K562 (cell line): ENCODE results near the gene PFDN2. TPM values are rescaled to one million over a fixed set of nuclear protein-coding genes. Genes with fewer than 3 reads are reported as not detected.

Experiments used
- ATAC-seq: fragments of 200-7000 bp; cut with Tn5 transposase; 3 replicates; pipeline ENCODE4 v1.9.1; 2020; ENCODE audit warnings: moderate library complexity
- BruUV-seq: library from RNA; stranded (reverse); fragments of 400-500 nt; replicated peaks from 2 replicates; lab custom pipeline; 2021; lab: Mats Ljungman, UMichigan
- CTCF ChIA-PET: fragments of 300-600 bp; formaldehyde crosslinking; extraction: SDS; loops from one replicate; lab custom pipeline; 2021; ENCODE audit warnings: low intra/inter-chr PET ratio; lab: Yijun Ruan, JAX
- POLR2A ChIA-PET: fragments of 300-600, 350-650 bp; sonication (Branson Sonifier 250); formaldehyde crosslinking; extraction: SDS; loops from one replicate; lab custom pipeline; 2021; ENCODE audit warnings: antibody characterized with exemption, inconsistent platforms; lab: Yijun Ruan, JAX
- DNase-seq, 4 experiments: peaks; one replicate each; pipeline versions ENCODE4 v3.0.0 to v3.0.0-alpha.2; 2011 to 2018; ENCODE audit warnings: low spot score in 3 of 4, mixed read lengths in 3 of 4; ENCODE audit errors: extremely low read depth in 1 of 4
- FAIRE-seq: peaks from 2 replicates; lab custom pipeline; 2011; peaks lifted over from hg19 to GRCh38; lab: Jason Lieb, UNC
- H2AFZ ChIP-seq: 2 replicates; pipeline ENCODE4 v1.6.0; 2011; ENCODE audit warnings: low read depth, low read length, control low read depth, inconsistent platforms
- H3K27ac ChIP-seq: fragments of 200-600 bp; 3 replicates; pipeline ENCODE4 v1.8.0; 2011; ENCODE audit warnings: low read depth, mild to moderate bottlenecking, control low read depth, inconsistent platforms, low read length, moderate library complexity, mixed read lengths; ENCODE audit errors: extremely low read depth
- H3K27me3 ChIP-seq, 2 experiments: fragments of 300-600 bp in 1 of 2; 2 replicates in 1 of 2; 3 replicates in 1 of 2; pipeline versions ENCODE4 v1.6.0 to v1.8.0; 2011; ENCODE audit warnings: inconsistent platforms in 2 of 2, low read length in 2 of 2, mild to moderate bottlenecking in 1 of 2, mixed read lengths in 1 of 2, moderate library complexity in 1 of 2; ENCODE audit not compliant: control insufficient read depth in 2 of 2, insufficient read depth in 2 of 2
- H3K36me3 ChIP-seq: fragments of 300-600 bp; 3 replicates; pipeline ENCODE4 v1.8.0; 2011; ENCODE audit warnings: mild to moderate bottlenecking, low read length, inconsistent platforms; ENCODE audit not compliant: control insufficient read depth, insufficient read depth
- H3K4me1 ChIP-seq, 2 experiments: fragments of 200-600 bp in 1 of 2; replicated peaks in 1 of 2; 2 replicates in 1 of 2; 3 replicates in 1 of 2; pipeline versions ENCODE4 v1.5.1 to v1.8.0; 2011; ENCODE audit warnings: inconsistent platforms in 2 of 2, low read length in 2 of 2, mild to moderate bottlenecking in 1 of 2, mixed read lengths in 1 of 2, moderate library complexity in 1 of 2; ENCODE audit not compliant: control insufficient read depth in 2 of 2, insufficient read depth in 2 of 2
- H3K4me2 ChIP-seq: 2 replicates; pipeline ENCODE4 v1.6.1; 2011; ENCODE audit warnings: low read length, control low read depth, inconsistent platforms, mixed read lengths; ENCODE audit not compliant: insufficient read depth
- H3K4me3 ChIP-seq: fragments of 200-600 bp; sonication (generic), shearing (Covaris generic); 2 replicates; pipeline ENCODE4 v1.5.1; 2016; ENCODE audit warnings: control low read depth, inconsistent platforms
- H3K79me2 ChIP-seq: fragments of 200-600 bp; 3 replicates; pipeline ENCODE4 v1.8.0; 2011; ENCODE audit warnings: low read length, inconsistent platforms; ENCODE audit not compliant: control insufficient read depth, insufficient read depth
- H3K9ac ChIP-seq, 2 experiments: 2 replicates each; pipeline versions ENCODE4 v1.6.0 to v1.6.1; 2011; ENCODE audit warnings: low read depth in 2 of 2, low read length in 2 of 2, control low read depth in 1 of 2, inconsistent platforms in 1 of 2, mild to moderate bottlenecking in 1 of 2, mixed read lengths in 1 of 2; ENCODE audit not compliant: insufficient read depth in 1 of 2
- H3K9me1 ChIP-seq: one replicate; pipeline ENCODE4 v1.6.0; 2011; ENCODE audit warnings: inconsistent platforms, mild to moderate bottlenecking, low read length, moderate library complexity; ENCODE audit not compliant: control insufficient read depth, insufficient read depth
- H3K9me3 ChIP-seq: replicated peaks from 2 replicates; pipeline ENCODE4 v1.5.1; 2011; ENCODE audit warnings: low read depth, low read length, inconsistent platforms; ENCODE audit not compliant: control insufficient read depth, insufficient read depth
- H4K20me1 ChIP-seq: replicated peaks from 2 replicates; pipeline ENCODE4 v1.6.1; 2011; ENCODE audit warnings: low read length, inconsistent platforms, mixed read lengths; ENCODE audit not compliant: control insufficient read depth, insufficient read depth
- FOSL1 ChIP-seq: fragments of 200-800 bp; sonication (Bioruptor generic); conservative IDR thresholded peaks from 2 replicates; pipeline ENCODE4 v1.6.1; 2016; ENCODE audit warnings: missing genetic modification characterization, missing compliant biosample characterization
- JUND ChIP-seq, 2 experiments: IDR thresholded peaks; 2 replicates in 1 of 2; 3 replicates in 1 of 2; pipeline ENCODE4 v1.6.1; 2011; ENCODE audit warnings: borderline replicate concordance in 2 of 2, low read depth in 2 of 2, low read length in 2 of 2, improper control_type of control experiment in 1 of 2, missing biosample characterization in 1 of 2, missing genetic modification characterization in 1 of 2, missing genetic modification reagents in 1 of 2
- KDM1A ChIP-seq, 2 experiments: fragments of 450-650 bp; IDR thresholded peaks; 2 replicates each; pipeline ENCODE4 v1.6.1; 2016; ENCODE audit warnings: mild to moderate bottlenecking in 2 of 2
- LARP7 ChIP-seq: fragments of 450-650 bp; IDR thresholded peaks from 2 replicates; pipeline ENCODE4 v1.6.1; 2016
- NRF1 ChIP-seq, 2 experiments: fragments of 450-650 bp; IDR thresholded peaks in 1 of 2; conservative IDR thresholded peaks in 1 of 2; 2 replicates each; pipeline ENCODE4 v1.6.1; 2014; ENCODE audit warnings: mild to moderate bottlenecking in 2 of 2
- PHF21A ChIP-seq: fragments of 450-650 bp; IDR thresholded peaks from 2 replicates; pipeline ENCODE4 v1.6.1; 2017; ENCODE audit warnings: low read depth, borderline replicate concordance
- RFX5 ChIP-seq: IDR thresholded peaks from 2 replicates; pipeline ENCODE4 v1.6.1; 2011; ENCODE audit warnings: low read depth, mild to moderate bottlenecking, improper control_type of control experiment, low read length
- SIN3B ChIP-seq: fragments of 450-650 bp; IDR thresholded peaks from 2 replicates; pipeline ENCODE4 v1.6.1; 2017; ENCODE audit warnings: low read depth, mild to moderate bottlenecking, moderate library complexity
- ZNF589 ChIP-seq: fragments of 200-800 bp; sonication (Bioruptor generic); IDR thresholded peaks from 2 replicates; pipeline ENCODE4 v1.6.1; 2016; ENCODE audit warnings: low read depth, missing genetic modification characterization, missing compliant biosample characterization
- WGBS: fragments of 100-300 bp; shearing (Covaris generic); methylation state at CpG from one replicate; pipeline ENCODE4 v1.1.6; 2016; ENCODE audit warnings: low coverage, mixed read lengths; ENCODE audit not compliant: insufficient coverage; ENCODE audit errors: missing lambda C conversion rate; 5-methylcytosine and 5-hydroxymethylcytosine counted together
- in situ Hi-C: fragments of 300-500 bp; cut with MboI; formaldehyde crosslinking; loops from 4 replicates; pipeline ENCODE4 v1.15.0; 2018; ENCODE audit warnings: inconsistent platforms, mixed read lengths
- intact Hi-C: fragments of 100-400 bp; cut with micrococcal nuclease; formaldehyde crosslinking; loops from 2 replicates; pipeline ENCODE4 v1.14.2; 2022
- polyA plus RNA-seq, 8 experiments: library from polyadenylated mRNA; depleted of rRNA in 4 of 8; stranded (reverse) in 5 of 8; unstranded in 3 of 8; fragments of >200 nt; fragmentation: Nextera tagmentation in 2 of 8; fragmentation: Illumina TruSeq in 1 of 8; extraction: Ambion mirVana in 2 of 8; extraction: Trizol in 1 of 8; gene quantifications; 2 replicates each; pipeline versions ENCODE4 v1.2.1 to v1.2.3, GENCODE V29; 2011 to 2014; ENCODE audit warnings: inconsistent platforms in 1 of 8, missing spikeins in 1 of 8
- total RNA-seq, 7 experiments: library from RNA; depleted of rRNA in 6 of 7; stranded (reverse); fragments of >200 nt in 6 of 7; fragmentation: Illumina TruSeq in 2 of 7; extraction: Trizol in 2 of 7; gene quantifications; 2 replicates each; pipeline versions ENCODE4 v1.2.1 to v1.2.3, GENCODE V29; 2011 to 2021; ENCODE audit warnings: low replicate concordance in 1 of 7
- TF ChIP-seq, protein P1 (sequence below), 2 experiments: fragments of 450-650 bp in 1 of 2; sonication (generic) in 1 of 2; formaldehyde crosslinking in 1 of 2; IDR thresholded peaks in 1 of 2; conservative IDR thresholded peaks in 1 of 2; 2 replicates each; pipeline versions ENCODE4 v1.6.1 to v1.8.1; 2016 to 2023; ENCODE audit warnings: mild to moderate bottlenecking in 2 of 2, moderate library complexity in 2 of 2, inconsistent platforms in 1 of 2, missing genetic modification reagents in 1 of 2
- TF ChIP-seq, protein P2 (sequence below): IDR thresholded peaks from 2 replicates; pipeline ENCODE4 v1.6.1; 2014; ENCODE audit warnings: antibody characterized with exemption

The PFDN2 gene
- total and polyA plus RNA-seq, 9 of the 15 experiments (the other 6 are each of a cell fraction or from before 2014, with no cell fraction given): 50.2 to 361 (median 144) TPM

- H3K79me2 ChIP-seq: no peaks in the 10 kb centered on the region
- intact Hi-C loops: no loop called here
- H3K4me3 ChIP-seq: no peak overlapping the region
- no peaks in the 10 kb centered on the region for H4K20me1 ChIP-seq
- BruUV-seq: no TSS peak
- H3K9me1 ChIP-seq: no peaks in the 10 kb centered on the region
- 0% methylated on average over 2 of the region's 2 CpGs for WGBS
- no peak overlapping the region for H2AFZ ChIP-seq
- H3K9ac ChIP-seq: no peak overlapping the region
- no peak overlapping the region for H3K4me2 ChIP-seq
- H3K4me1 ChIP-seq: peaks cover 11 to 18% of the 10 kb centered on the region in 2 experiments; a peak in 4 of 5 replicates
- H3K27me3 ChIP-seq: no peaks in the 10 kb centered on the region
- POLR2A ChIA-PET: interaction anchor here (0.5 to 1.8 kb wide), 3 partner anchors 10 to 298 kb away, joined by 3 to 8 read pairs (median 3); no protein-coding TSS in a partner anchor
- no peak for DNase-seq
- TF ChIP-seq NRF1 (conservative IDR thresholded peaks at IDR 0.05 in 1 of 2, IDR thresholded peaks at IDR 0.05 in 1 of 2) (no peak), JUND (IDR thresholded peaks at IDR 0.05; ENCODE audit: borderline replicate concordance, low read depth, low read length) (peak; percentile 21; the same call in 1 of the 2 replicates), JUND (tag; IDR thresholded peaks at IDR 0.05; ENCODE audit: borderline replicate concordance, low read depth, low read length) (no peak), PHF21A (peak; percentile 48; the same call in 1 of the 2 replicates), KDM1A (IDR thresholded peaks at IDR 0.05) (peak; percentile 38 to 45; a peak in 2 of 4 replicates), FOSL1 (0 out of 2 replicates have a peak, but pooled peaks have one; percentile 17), SIN3B (no peak), ZNF589 (no peak), LARP7 (no peak), RFX5 (no peak)
- TF ChIP-seq, protein P1, sequence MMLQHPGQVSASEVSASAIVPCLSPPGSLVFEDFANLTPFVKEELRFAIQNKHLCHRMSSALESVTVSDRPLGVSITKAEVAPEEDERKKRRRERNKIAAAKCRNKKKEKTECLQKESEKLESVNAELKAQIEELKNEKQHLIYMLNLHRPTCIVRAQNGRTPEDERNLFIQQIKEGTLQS (IDR thresholded peaks at IDR 0.05): peak; percentile 31; the same call in 1 of the 2 replicates
- TF ChIP-seq, protein P1 (CRISPR knock-in tag; conservative IDR thresholded peaks at IDR 0.05): no peak
- TF ChIP-seq, protein P2, sequence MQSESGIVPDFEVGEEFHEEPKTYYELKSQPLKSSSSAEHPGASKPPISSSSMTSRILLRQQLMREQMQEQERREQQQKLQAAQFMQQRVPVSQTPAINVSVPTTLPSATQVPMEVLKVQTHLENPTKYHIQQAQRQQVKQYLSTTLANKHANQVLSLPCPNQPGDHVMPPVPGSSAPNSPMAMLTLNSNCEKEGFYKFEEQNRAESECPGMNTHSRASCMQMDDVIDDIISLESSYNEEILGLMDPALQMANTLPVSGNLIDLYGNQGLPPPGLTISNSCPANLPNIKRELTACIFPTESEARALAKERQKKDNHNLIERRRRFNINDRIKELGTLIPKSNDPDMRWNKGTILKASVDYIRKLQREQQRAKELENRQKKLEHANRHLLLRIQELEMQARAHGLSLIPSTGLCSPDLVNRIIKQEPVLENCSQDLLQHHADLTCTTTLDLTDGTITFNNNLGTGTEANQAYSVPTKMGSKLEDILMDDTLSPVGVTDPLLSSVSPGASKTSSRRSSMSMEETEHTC: no peak
- no peak overlapping the region for H3K27ac ChIP-seq
- CTCF ChIA-PET: no interaction called here
- H3K36me3 ChIP-seq: no peaks in the 10 kb centered on the region
- ATAC-seq: no peak
- H3K9me3 ChIP-seq: no peaks in the 10 kb centered on the region
- in situ Hi-C loops: loop anchor here (25.0 kb wide), 1 partner anchor 248 kb away; no protein-coding TSS in a partner anchor
- FAIRE-seq: peak; percentile 32
Observed at GRCh38 chr1:161085165-161085564, 32.7 kb downstream of the PFDN2 start.
